Measurements from ENCODE around the gene CCT5. TPM values are rescaled to one million over a fixed set of nuclear protein-coding genes. Genes with fewer than 3 reads are reported as not detected.
"Not testable (repeated sequence)": the region's sequence is repeated elsewhere in the genome, so short reads cannot be mapped to it uniquely, and the experiment has no call there.

Gene CCT5
- total RNA-seq, 4 donors from 2014 or later: 104 to 201 (median 163) TPM

DNA sequence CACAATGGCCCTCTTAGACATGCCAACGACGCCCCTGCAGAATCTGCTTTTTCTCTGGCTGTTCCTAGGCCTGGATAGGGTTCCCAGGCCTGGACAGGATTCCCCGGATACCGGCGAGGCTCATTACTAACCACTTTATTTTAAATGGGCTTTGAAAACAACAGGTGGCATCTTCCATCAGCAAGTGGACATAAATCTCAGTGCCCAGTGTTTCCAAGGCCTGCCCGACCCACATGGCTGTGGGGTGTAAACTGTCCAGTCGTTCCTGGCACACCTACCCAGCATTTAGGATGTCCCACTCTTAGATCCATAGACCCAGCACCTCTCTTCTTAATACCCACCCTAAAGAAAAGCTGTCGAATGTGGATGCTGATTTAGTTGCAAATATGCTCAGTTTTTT, 56.7 kb downstream of the CCT5 start:
- H3K27ac ChIP-seq: peak overlapping the region; percentile 73 to 87 (median 86)
- peak overlapping the region in 2 of 3 donors; percentile 41 to 74 for H3K4me3 ChIP-seq (replicated peaks in 1 of 3)
- TF ChIP-seq, protein P1, sequence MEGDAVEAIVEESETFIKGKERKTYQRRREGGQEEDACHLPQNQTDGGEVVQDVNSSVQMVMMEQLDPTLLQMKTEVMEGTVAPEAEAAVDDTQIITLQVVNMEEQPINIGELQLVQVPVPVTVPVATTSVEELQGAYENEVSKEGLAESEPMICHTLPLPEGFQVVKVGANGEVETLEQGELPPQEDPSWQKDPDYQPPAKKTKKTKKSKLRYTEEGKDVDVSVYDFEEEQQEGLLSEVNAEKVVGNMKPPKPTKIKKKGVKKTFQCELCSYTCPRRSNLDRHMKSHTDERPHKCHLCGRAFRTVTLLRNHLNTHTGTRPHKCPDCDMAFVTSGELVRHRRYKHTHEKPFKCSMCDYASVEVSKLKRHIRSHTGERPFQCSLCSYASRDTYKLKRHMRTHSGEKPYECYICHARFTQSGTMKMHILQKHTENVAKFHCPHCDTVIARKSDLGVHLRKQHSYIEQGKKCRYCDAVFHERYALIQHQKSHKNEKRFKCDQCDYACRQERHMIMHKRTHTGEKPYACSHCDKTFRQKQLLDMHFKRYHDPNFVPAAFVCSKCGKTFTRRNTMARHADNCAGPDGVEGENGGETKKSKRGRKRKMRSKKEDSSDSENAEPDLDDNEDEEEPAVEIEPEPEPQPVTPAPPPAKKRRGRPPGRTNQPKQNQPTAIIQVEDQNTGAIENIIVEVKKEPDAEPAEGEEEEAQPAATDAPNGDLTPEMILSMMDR (IDR thresholded peaks at IDR 0.05): no peak
- TF ChIP-seq POLR2A (IDR thresholded peaks at IDR 0.05): no peak
- no peaks in the 10 kb centered on the region for H3K36me3 ChIP-seq
- intact Hi-C loops (cut with DNase I): no loop called here
- no peaks in the 10 kb centered on the region for H3K27me3 ChIP-seq
- peaks cover 32 to 35% of the 10 kb centered on the region in 2 donors for H3K4me1 ChIP-seq
- 51 to 62% methylated on average over 8 of the region's 8 CpGs for WGBS, 2 donors
- DNase-seq: no peak
- H3K9me3 ChIP-seq: no peaks in the 10 kb centered on the region

DNA sequence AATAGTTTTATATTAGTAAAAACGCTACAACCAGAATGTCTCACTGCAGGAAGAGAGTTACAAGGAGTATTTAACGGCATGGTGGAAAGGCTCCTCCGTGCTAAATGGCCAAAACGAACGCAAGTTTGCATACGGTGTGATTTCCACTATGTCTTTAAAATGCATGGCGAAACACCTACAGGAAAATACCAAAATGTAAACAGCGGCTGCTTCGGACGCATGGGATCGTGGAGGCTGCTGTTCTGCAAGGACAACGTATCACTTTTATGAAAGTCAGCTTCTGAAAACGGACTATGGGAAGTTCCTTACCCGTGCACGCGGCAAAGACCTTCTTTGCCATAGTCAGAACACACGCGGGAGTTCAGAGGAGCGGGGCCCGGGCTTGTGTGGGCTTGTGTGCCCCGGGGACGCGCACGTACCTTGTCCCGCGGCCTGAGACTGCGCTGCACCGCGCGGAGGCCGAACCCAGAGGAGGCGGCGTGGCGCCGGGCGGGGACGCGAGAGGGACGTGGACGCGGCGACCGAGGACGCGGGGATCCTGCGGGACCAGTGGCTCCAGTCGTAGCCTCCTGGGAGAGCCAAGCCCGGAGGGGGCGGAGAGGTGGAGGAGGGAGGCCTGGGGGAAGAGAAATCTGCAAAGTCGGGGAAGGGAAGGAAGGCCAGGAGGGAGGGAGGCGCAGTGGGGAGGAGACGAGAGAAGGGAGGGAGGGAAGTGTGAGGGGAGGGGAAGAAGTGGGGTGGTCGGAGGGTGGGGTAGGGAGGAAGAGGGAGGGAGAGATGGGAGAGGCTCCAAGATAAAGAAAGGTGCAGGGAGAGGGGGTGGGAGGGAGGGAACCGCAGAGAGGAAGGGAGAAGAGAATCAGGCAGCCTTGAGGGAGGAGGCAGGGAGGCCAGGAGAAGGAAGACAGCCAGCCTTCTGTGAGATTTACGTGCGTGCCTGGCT, 57.4 kb downstream of the CCT5 start, which contains the start of gene CMBL:
Gene CMBL (minus strand): TSS at position 697 of the 943 bp plus-strand sequence. CDS start 17,140 bp downstream, outside the sequence.
- no peaks in the 10 kb centered on the region for H3K27me3 ChIP-seq
- no peaks in the 10 kb centered on the region for H3K9me3 ChIP-seq
- 5 to 6% methylated on average over 50 to 54 of the region's 56 CpGs for WGBS, 2 donors
- peak within 1 kb of the TSS; percentile 73 to 87 (median 86) for H3K27ac ChIP-seq
- H3K4me3 ChIP-seq (replicated peaks in 1 of 3): peak within 1 kb of the TSS in 2 of 3 donors; percentile 41 to 74
- TF ChIP-seq, protein P1 (IDR thresholded peaks at IDR 0.05): no peak
- peak in 1 of 2 donors; percentile 52 for TF ChIP-seq POLR2A (IDR thresholded peaks at IDR 0.05)
- peaks cover 25 to 31% of the 10 kb centered on the region in 2 donors for H3K4me1 ChIP-seq
- DNase-seq: peak; percentile 52 to 57
- H3K36me3 ChIP-seq: no peaks in the 10 kb centered on the region
- intact Hi-C loops (cut with DNase I): no loop called here

DNA sequence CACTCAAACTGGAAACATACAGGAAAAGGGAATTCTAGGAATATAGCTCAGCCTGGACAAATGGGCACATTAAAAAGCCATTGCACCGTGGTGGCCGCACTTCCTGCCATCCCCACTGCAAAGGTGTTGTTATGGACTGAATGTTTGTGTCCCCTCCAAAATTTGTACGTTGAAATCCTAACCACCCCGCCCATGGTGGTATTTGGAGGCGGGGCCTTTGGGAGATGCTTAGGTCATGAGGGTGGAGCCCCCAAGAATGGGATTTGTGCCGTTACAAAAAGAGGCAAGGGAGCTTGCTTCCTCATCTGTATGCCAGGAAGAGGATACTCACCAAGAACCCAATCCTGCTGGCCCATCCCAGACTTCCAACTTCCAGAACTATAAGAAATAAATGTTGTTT, 58.8 kb downstream of the CCT5 start:
- DNase-seq: no peak
- intact Hi-C loops (cut with DNase I): no loop called here
- TF ChIP-seq, protein P1 (IDR thresholded peaks at IDR 0.05): no peak
- no peak for TF ChIP-seq POLR2A (IDR thresholded peaks at IDR 0.05)
- H3K9me3 ChIP-seq: no peaks in the 10 kb centered on the region
- 84 to 86% methylated on average over 6 of the region's 6 CpGs for WGBS, 2 donors
- no peak overlapping the region for H3K27ac ChIP-seq
- H3K27me3 ChIP-seq: no peaks in the 10 kb centered on the region
- no peak overlapping the region for H3K4me3 ChIP-seq (replicated peaks in 1 of 3)
- H3K36me3 ChIP-seq: no peaks in the 10 kb centered on the region
- H3K4me1 ChIP-seq: peaks cover 13 to 22% of the 10 kb centered on the region in 2 donors

DNA sequence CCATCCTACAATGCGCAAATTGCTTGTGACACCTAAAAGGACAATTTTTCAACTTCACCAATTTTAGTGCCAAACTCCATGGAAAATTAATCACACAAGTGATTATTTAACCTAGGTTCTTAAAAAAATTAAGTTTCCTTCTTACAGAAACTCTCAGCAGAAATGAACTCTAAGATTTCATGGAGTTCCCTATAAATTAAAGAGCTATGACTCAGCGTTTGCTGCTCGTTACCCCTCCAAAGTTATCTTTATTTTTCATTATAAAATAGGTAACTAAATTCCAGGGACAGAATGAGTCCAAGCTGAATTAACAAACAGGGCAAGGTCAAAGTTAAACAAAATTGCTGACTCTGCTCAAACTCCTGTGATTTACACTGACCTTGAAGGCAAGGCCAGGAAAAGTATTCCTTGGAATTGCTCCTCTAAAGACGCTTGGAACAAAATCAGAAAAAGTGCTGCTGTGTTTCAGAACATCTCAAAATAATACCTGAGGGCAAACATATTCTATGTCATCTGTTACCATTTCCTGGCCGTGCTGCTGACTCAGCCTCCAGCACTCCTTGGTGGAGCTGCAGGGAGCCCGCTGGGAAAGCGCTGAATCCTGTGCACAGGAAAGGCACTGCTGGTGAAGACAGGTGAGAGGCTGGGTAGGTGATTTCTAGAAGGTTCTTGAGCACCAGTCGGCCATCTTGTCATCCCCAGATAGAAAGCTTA, 60.1 kb downstream of the CCT5 start:
- H3K4me1 ChIP-seq: peaks cover 13 to 22% of the 10 kb centered on the region in 2 donors
- H3K27me3 ChIP-seq: no peaks in the 10 kb centered on the region
- peak overlapping the region in 1 of 3 donors; percentile 56 for H3K27ac ChIP-seq
- WGBS, 2 donors: 87 to 91% methylated on average over 8 of the region's 8 CpGs
- intact Hi-C loops (cut with DNase I): no loop called here
- H3K9me3 ChIP-seq: no peaks in the 10 kb centered on the region
- H3K4me3 ChIP-seq (replicated peaks in 1 of 3): no peak overlapping the region
- no peak for TF ChIP-seq POLR2A (IDR thresholded peaks at IDR 0.05)
- TF ChIP-seq, protein P1 (IDR thresholded peaks at IDR 0.05): no peak
- DNase-seq: peak in 1 of 2 donors; percentile 45
- no peaks in the 10 kb centered on the region for H3K36me3 ChIP-seq

DNA sequence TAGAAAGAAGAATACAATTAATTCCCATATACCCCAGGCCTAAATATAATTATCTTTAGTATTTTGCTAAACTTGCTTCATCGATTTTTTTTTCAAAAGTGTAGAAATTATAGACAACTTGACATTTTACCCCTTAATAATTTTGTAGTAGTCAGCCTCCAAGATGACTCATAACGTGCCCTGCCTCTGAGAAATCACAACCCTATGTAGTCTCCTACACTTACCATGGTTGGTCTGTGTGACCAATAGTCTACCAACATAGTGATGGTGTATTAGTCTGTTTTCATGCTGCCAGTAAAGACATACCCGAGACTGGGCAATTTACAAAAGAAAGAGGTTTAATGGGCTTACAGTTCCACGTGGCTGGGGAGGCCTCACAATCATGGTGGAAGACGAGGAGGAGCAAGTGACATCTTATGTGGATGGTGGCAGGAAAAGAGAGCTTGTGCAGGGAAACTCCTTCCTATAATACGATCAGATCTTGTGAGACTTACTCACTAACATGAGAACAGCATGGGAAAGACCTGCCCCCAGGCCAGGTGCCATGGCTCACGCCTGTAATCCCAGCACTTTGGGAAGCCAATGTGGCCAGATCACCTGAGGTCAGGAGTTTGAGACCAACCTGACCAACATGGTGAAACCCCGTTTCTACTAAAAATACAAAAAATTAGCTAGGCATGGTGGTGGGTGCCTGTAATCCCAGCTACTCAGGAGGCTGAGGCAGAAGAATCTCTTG, 60.9 kb downstream of the CCT5 start:
- peaks cover 12 to 16% of the 10 kb centered on the region in 2 donors for H3K4me1 ChIP-seq
- H3K36me3 ChIP-seq; H3K27me3 ChIP-seq; H3K4me3 ChIP-seq (replicated peaks in 1 of 3); H3K9me3 ChIP-seq; DNase-seq; intact Hi-C loops (cut with DNase I): not testable (repeated sequence)
- H3K27ac ChIP-seq: peak overlapping the region in 1 of 3 donors; percentile 56
- 79 to 89% methylated on average over 8 of the region's 8 CpGs for WGBS, 2 donors
